Activated T-helper 1 cell treated with anti-CD3 and anti-CD28 coated beads, Interleukin-2, amount 50 U/mL, for 16 hours (primary cell): Measurements from ENCODE around the gene PATL2.
"Not testable (repeated sequence)": the region's sequence is repeated elsewhere in the genome, so short reads cannot be mapped to it uniquely, and the experiment has no call there.

ENCODE experiments used
- DNase-seq, 2 donors: peaks; one replicate each; pipeline ENCODE4 v3.0.0-alpha.2; 2020; ENCODE audit warnings: low read depth in 1 of 2, low spot score in 1 of 2

PATL2 gene

DNA sequence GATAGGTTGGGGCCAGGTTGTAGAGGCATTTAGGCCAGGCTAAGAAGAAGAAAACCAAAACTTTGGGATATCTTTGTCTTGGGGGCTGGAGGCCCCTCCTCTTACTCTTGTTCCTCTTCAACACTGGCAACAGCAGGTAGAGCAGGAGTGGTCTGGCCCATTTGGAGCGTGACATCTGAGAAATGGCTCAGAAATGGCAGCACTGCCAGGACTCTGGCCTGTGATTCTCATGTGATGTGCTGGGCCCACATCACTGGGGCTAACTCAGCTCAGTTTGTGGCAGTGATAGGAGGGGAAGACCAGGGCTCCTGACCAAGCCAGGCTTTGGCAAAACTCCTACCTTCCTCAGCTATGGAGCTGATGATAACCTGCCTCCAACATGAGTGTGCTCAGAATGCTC lies 18.5 kb downstream of the PATL2 start:
- no peak for DNase-seq

DNA sequence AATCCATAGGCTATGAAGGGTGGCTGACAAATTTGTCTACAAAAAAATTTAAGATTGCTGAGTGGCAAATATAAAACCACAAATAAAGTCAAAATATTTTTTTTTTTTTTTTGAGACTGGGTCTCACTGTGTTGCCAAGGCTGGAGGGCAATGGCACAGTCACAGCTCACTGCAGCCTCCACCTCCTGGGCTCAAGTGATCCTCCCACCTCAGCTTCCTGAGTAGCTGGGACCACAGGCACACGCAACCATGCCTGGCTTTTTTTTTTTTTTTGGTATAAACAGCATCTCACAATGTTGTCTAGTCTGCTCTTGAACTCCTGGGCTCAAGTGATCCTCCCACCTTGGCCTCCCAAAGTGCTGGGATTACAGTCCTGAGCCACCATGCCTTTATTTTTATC lies 20.9 kb downstream of the PATL2 start:
- DNase-seq = not testable (repeated sequence)

GRCh38 chr15:44689318-44689717 lies 21.8 kb downstream of the PATL2 start:
- DNase-seq = not testable (repeated sequence)

- DNase-seq = peak; percentile 44 to 75
These were observed 28.1 kb downstream of the PATL2 start for GRCh38 chr15:44682809-44683682.

- DNase-seq = no peak
These were observed 28.9 kb downstream of the PATL2 start for GRCh38 chr15:44682211-44682610.

GRCh38 chr15:44676676-44677075 lies 34.4 kb downstream of the PATL2 start:
- no peak for DNase-seq

GRCh38 chr15:44675911-44676310 lies 35.2 kb downstream of the PATL2 start:
- no peak for DNase-seq

GRCh38 chr15:44673639-44674038 lies 37.5 kb downstream of the PATL2 start:
- no peak for DNase-seq

DNA sequence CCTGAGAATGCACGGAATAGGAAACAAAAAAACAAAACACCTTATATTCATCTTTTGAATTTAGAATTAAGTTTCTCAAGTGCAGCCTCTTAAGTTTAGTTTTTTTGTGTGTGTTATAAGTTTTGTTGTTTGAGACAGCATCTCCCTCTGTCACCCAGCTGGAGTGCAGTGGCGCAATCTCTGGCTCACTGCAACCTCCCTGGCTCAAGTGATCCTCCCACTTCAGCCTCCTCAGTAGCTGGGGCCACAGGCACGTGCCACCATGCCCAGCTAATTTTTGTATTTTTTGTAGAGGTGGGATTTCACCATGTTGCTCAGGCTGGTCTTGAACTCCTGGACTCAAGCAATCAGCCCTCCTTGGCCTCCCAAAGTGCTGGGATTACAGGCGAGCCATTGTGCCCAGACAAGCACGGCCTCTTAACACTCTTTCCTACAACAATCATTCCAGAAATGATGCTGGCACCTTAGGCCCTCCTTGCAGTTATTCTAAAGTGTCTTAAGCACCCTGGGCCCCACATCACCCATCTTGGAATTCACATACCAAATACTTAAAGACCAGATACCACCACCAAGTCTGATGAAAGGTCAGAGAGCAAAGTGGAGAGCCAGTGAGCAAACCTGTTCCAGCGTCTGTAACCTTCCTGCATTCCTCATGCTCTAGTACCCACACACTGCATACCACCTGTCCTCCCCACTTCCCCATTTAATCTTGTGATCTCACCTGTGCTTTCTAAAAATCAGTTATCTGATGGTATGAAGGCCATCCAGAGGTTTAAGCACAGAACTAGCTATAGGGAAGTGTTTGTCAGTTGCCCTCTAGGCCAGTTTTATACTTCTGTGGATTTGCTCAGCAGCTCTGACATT lies 40.8 kb downstream of the PATL2 start:
- DNase-seq = no peak

GRCh38 chr15:44668921-44669320 lies 42.2 kb downstream of the PATL2 start:
- no peak for DNase-seq

- DNase-seq = no peak
These were observed 44.1 kb downstream of the PATL2 start for GRCh38 chr15:44667039-44667360.

GRCh38 chr15:44666210-44667038 lies 44.7 kb downstream of the PATL2 start:
- DNase-seq = no peak

GRCh38 chr15:44663410-44664308 lies 47.5 kb downstream of the PATL2 start, which contains the start of gene SPG11:
TSS of gene SPG11 (minus strand) at chr15:44663662. CDS start at chr15:44663647, 15 bp downstream.
- peak; percentile 90 to 92 for DNase-seq

GRCh38 chr15:44662478-44663409 lies 48.4 kb downstream of the PATL2 start:
- peak; percentile 72 to 75 for DNase-seq

- DNase-seq = no peak
These were observed 49.5 kb downstream of the PATL2 start for GRCh38 chr15:44661576-44661975.

DNA sequence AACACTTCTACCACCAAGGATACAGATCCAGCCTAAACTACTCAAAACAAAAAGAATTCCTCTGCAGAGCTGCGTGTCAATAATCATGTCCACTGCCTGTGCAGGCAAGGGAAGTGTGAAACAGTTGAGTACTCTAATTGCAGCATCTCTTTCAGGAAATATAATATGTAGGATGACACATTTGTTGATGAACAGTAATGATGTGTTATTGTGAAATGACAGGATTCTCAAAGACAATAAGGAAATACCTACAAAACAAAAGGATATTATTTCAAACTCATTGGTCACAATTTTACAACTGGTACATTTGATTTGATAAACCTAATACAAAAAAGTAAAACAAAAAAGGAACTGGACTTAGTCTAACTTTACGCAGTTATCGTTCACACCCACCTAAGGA lies 52.1 kb downstream of the PATL2 start:
- no peak for DNase-seq

DNA sequence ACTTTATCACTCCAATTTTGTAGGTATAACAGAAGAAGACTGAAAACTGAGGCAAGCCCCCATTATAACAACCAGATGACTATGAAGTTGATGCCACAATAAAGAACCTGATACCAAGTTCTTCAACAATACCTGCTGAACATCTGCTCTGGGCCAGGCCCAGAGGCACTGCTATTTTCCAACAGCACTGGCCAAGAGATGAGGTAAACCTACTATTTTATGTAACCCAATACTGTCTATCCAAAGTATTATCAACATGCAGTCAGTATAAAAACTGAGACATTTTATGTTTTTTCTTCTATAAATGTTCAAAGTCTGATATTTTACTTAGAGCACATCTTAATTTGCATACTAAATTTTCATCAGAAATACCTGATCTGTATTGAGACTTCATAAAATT lies 53.7 kb downstream of the PATL2 start:
- DNase-seq = no peak

- no peak for DNase-seq
These were observed 54.2 kb downstream of the PATL2 start for GRCh38 chr15:44656913-44657312.

GRCh38 chr15:44656298-44656697 lies 54.8 kb downstream of the PATL2 start:
- DNase-seq = no peak
